GM19238 (cell line): ENCODE data around the gene LRIG2.

Experiments used
- DNase-seq: peaks from one replicate; pipeline ENCODE4 v3.0.0; 2011; ENCODE audit warnings: low spot score; ENCODE audit not compliant: insufficient read length

LRIG2 gene

DNA sequence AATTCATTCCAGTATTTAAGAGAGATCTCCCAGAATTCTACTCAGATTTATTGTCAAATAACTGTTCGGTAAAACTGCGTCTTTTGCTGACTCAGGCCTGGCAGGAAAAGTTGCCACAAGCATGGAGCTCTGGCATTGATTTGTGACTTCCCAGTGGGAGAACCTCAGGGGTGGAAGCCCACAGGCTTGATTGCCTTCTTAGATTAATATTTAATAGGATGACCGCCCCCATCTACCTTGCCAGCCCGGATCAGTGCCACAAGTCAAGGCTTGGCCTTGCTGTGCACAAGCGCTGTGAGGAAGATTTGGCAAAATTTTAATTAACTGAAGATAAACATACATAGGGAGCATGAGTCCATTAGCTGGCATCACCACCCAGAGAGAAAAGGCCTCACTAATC lies 93.5 kb downstream of the LRIG2 start:
- no peak for DNase-seq

DNA sequence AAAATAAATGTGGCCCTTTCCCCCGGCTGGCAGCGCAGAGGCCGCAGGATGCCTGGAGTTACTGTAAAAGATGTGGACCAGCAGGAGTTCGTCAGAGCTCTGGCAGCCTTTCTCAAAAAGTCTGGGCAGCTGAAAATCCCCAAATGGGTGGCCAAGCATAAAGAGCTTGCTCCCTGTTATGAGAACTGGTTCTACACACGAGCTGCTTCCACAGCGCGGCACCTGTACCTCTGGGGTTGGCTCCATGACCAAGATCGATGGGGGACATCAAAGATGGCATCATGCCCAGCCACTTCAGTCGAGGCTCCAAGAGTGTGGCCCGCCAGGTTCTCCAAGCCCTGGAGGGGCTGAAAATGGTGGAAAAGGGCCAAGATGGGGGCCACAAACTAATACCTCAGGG lies 95.9 kb downstream of the LRIG2 start:
- DNase-seq = no peak

DNA sequence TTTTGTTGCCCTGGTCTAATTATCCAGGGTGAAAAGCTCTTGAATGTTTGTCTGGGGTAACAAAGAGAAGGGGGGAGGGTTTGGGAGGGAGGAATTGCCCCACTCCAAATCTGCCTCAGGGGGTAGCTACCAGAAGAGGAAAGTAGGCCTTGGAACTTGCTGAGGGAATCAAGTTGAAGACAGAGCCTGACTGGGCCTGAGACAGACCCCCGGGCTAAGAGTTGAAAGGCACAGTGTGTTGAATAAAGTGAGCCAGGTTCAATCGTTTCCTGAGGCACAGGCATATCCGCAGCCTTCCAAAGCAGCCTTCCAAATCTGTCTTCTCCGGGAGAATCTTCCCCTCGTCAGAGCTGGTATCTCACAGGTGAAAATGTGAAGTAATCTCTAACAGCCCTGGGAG lies 96.6 kb downstream of the LRIG2 start:
- DNase-seq = no peak

DNA sequence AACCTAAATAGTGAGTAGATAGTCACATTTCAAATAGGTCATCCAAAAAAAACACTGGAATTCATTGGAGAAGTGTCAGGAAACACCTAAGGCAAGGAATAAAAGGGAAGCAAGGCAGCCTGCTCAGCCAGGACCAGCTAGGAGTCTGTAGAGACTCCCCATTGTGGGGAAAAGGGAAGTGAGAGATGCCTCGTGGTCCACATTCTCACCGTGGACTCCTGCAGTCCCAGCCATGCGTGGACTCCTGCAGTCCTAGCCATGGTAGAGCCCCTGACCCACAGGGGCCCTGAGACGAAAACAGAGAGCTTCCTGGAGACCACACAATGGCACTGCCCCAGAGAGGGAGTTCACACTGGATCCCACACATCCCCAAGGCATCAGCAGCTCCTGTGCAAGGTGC lies 97.5 kb downstream of the LRIG2 start:
- no peak for DNase-seq

DNA sequence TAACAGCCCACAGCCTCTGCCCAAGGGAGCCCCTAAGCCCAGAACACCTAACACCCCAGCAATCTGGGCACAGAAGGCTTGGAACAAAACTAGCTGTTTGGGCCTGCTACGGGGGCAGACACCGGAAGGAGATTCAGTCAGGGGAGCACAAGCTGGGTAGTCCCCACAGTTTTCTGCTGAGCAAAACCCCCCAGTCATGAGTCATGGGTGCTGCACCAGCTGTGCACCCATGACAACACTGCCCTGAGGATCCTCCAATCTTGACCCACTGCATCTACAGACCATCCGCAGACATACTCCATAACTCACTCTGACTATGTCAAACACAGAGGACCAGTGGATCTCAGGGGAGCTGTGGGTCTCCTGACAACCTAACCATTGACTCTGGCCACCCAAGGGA lies 105.1 kb downstream of the LRIG2 start:
- DNase-seq = no peak

DNA sequence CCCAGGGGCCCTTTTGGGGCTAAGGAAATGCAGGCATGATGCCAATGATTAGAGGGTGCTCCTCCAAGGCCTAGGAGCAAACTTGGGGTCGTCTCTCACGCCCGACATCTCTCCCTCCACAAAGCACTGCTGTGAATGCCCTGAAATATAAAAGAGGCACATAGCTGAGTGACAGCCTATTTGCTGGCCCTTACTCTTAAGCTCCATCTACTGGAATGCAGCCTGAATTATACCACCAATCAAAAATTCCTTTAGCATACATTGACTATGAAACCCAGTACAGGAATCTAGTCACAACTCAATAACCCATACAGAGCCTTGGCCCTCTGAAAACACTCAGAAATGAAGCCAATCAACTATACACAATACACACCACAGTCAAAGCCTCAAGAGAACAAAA lies 105.5 kb downstream of the LRIG2 start:
- DNase-seq = no peak
